ENCODE results near the gene SNU13.

- TF ChIP-seq, protein P1, sequence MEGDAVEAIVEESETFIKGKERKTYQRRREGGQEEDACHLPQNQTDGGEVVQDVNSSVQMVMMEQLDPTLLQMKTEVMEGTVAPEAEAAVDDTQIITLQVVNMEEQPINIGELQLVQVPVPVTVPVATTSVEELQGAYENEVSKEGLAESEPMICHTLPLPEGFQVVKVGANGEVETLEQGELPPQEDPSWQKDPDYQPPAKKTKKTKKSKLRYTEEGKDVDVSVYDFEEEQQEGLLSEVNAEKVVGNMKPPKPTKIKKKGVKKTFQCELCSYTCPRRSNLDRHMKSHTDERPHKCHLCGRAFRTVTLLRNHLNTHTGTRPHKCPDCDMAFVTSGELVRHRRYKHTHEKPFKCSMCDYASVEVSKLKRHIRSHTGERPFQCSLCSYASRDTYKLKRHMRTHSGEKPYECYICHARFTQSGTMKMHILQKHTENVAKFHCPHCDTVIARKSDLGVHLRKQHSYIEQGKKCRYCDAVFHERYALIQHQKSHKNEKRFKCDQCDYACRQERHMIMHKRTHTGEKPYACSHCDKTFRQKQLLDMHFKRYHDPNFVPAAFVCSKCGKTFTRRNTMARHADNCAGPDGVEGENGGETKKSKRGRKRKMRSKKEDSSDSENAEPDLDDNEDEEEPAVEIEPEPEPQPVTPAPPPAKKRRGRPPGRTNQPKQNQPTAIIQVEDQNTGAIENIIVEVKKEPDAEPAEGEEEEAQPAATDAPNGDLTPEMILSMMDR (IDR thresholded peaks at IDR 0.05; ENCODE audit: poor library complexity): no peak
- TF ChIP-seq EZH2 (IDR thresholded peaks at IDR 0.05; ENCODE audit: borderline replicate concordance): no peak
- TF ChIP-seq EZH2phosphoT487 (IDR thresholded peaks at IDR 0.05; ENCODE audit: low read depth, severe bottlenecking, unreplicated experiment): no peak
Measured at GRCh38 chr22:41732096-41732772, 43.6 kb upstream of the SNU13 start.
